ENCODE measurements around the gene ACTA2.

ACTA2 gene

GRCh38 chr10:88984525-88984924 is 32.0 kb upstream of the ACTA2 start:
- POLR2A ChIA-PET, result no interaction called here
- no peak for DNase-seq (ENCODE audit: extremely low spot score)
- CTCF ChIA-PET, result no interaction called here
- TF ChIP-seq TARDBP (IDR thresholded peaks at IDR 0.05) (no peak), L3MBTL2 (conservative IDR thresholded peaks at IDR 0.05) (no peak), FOXK2 (IDR thresholded peaks at IDR 0.05) (no peak), ARNT (IDR thresholded peaks at IDR 0.05) (no peak), FOXM1 (IDR thresholded peaks at IDR 0.05; ENCODE audit: borderline replicate concordance) (no peak), BHLHE40 (IDR thresholded peaks at IDR 0.05; ENCODE audit: borderline replicate concordance) (no peak), FOXA1 (IDR thresholded peaks at IDR 0.05) (no peak), HDGF (IDR thresholded peaks at IDR 0.05; ENCODE audit: borderline replicate concordance) (no peak), CTBP1 (IDR thresholded peaks at IDR 0.05; ENCODE audit: borderline replicate concordance) (no peak), NFRKB (IDR thresholded peaks at IDR 0.05) (no peak), SP1 (IDR thresholded peaks at IDR 0.05) (no peak), ELF4 (IDR thresholded peaks at IDR 0.05) (no peak), SUZ12 (IDR thresholded peaks at IDR 0.05) (no peak), ZNF384 (IDR thresholded peaks at IDR 0.05) (no peak), LEF1 (IDR thresholded peaks at IDR 0.05; ENCODE audit: borderline replicate concordance) (no peak)
- TF ChIP-seq, protein P1, sequence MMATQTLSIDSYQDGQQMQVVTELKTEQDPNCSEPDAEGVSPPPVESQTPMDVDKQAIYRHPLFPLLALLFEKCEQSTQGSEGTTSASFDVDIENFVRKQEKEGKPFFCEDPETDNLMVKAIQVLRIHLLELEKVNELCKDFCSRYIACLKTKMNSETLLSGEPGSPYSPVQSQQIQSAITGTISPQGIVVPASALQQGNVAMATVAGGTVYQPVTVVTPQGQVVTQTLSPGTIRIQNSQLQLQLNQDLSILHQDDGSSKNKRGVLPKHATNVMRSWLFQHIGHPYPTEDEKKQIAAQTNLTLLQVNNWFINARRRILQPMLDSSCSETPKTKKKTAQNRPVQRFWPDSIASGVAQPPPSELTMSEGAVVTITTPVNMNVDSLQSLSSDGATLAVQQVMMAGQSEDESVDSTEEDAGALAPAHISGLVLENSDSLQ (IDR thresholded peaks at IDR 0.05), result no peak

DNA sequence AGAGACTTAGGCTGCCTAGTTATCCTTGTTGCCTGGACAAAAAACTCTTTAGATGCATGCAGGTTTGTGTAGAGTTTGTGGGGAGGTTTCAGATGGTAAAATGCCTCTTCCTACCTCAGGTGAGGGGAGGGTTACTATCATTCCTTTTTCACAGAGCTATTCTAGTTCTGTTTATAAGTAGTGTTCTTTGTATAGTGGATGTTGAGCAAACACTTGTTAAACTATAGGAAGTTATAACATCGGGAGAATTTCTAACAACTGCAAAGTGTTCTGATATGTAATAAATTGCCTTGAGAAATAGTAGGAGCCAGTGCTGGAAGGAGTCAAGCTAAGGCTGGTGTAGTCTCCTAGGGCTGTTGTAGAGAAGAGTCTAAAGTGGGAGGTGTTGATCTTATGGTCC is 31.4 kb upstream of the ACTA2 start:
- DNase-seq (ENCODE audit: extremely low spot score), result no peak
- ChIA-PET CTCF (no interaction called here), POLR2A (no interaction called here)
- no peak for TF ChIP-seq TARDBP (IDR thresholded peaks at IDR 0.05)
- no peak for TF ChIP-seq FOXK2 (IDR thresholded peaks at IDR 0.05)
- TF ChIP-seq ELF4 (IDR thresholded peaks at IDR 0.05), result no peak
- TF ChIP-seq ARNT (IDR thresholded peaks at IDR 0.05), result no peak
- no peak for TF ChIP-seq L3MBTL2 (conservative IDR thresholded peaks at IDR 0.05)
- TF ChIP-seq, protein P1 (IDR thresholded peaks at IDR 0.05), result no peak
- TF ChIP-seq ZNF384 (IDR thresholded peaks at IDR 0.05), result no peak
- no peak for TF ChIP-seq HDGF (IDR thresholded peaks at IDR 0.05; ENCODE audit: borderline replicate concordance)
- TF ChIP-seq SUZ12 (IDR thresholded peaks at IDR 0.05), result no peak

DNA sequence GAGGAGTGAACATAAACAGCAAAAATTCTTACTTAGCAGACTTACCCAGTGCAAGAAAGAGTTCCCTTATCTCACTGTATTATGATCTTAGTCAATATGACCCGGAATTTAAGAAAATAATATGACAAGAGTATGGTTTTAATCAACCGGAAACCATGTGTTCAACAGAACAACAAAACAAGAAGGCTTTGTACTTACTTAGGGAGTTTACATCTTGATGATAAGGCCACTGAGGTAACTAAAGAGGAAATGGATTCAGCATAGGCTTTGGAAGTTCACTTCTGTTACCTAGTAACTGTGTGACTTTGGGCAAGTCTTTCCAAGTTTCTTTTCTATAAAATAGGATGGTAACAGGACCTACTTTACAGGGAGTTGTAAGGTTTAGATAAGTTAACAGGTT is 30.6 kb upstream of the ACTA2 start:
- POLR2A ChIA-PET, result interaction anchor here (1.4 kb wide), 1 partner anchor 7 kb away, joined by 3 read pairs; the partner anchor contains the start of gene FAS
- TF ChIP-seq SP1 (IDR thresholded peaks at IDR 0.05) (no peak), FOXA1 (IDR thresholded peaks at IDR 0.05) (no peak), HDGF (IDR thresholded peaks at IDR 0.05; ENCODE audit: borderline replicate concordance) (no peak), ARNT (IDR thresholded peaks at IDR 0.05) (no peak), TARDBP (IDR thresholded peaks at IDR 0.05) (no peak), L3MBTL2 (conservative IDR thresholded peaks at IDR 0.05) (no peak), CTBP1 (IDR thresholded peaks at IDR 0.05; ENCODE audit: borderline replicate concordance) (no peak), SUZ12 (IDR thresholded peaks at IDR 0.05) (no peak), ZNF384 (IDR thresholded peaks at IDR 0.05) (no peak), LEF1 (IDR thresholded peaks at IDR 0.05; ENCODE audit: borderline replicate concordance) (no peak), BHLHE40 (IDR thresholded peaks at IDR 0.05; ENCODE audit: borderline replicate concordance) (no peak)
- TF ChIP-seq, protein P1 (IDR thresholded peaks at IDR 0.05), result no peak
- CTCF ChIA-PET, result interaction anchor here (1.2 kb wide), 1 partner anchor 48 kb away, joined by 3 read pairs; no protein-coding TSS in a partner anchor
- DNase-seq (ENCODE audit: extremely low spot score), result no peak

GRCh38 chr10:88982366-88982765 is 29.8 kb upstream of the ACTA2 start:
- TF ChIP-seq LEF1 (IDR thresholded peaks at IDR 0.05; ENCODE audit: borderline replicate concordance) (no peak), L3MBTL2 (conservative IDR thresholded peaks at IDR 0.05) (no peak), ELF4 (IDR thresholded peaks at IDR 0.05) (no peak), ZNF384 (IDR thresholded peaks at IDR 0.05) (no peak), SUZ12 (IDR thresholded peaks at IDR 0.05) (no peak), TARDBP (IDR thresholded peaks at IDR 0.05) (no peak), FOXM1 (IDR thresholded peaks at IDR 0.05; ENCODE audit: borderline replicate concordance) (no peak), FOXA1 (IDR thresholded peaks at IDR 0.05) (no peak), BHLHE40 (IDR thresholded peaks at IDR 0.05; ENCODE audit: borderline replicate concordance) (no peak)
- TF ChIP-seq, protein P1 (IDR thresholded peaks at IDR 0.05), result no peak
- CTCF ChIA-PET, result interaction anchor here (1.2 kb wide), 1 partner anchor 47 kb away, joined by 3 read pairs; no protein-coding TSS in a partner anchor
- DNase-seq (ENCODE audit: extremely low spot score), result no peak
- POLR2A ChIA-PET, result interaction anchor here (1.4 kb wide), 1 partner anchor 8 kb away, joined by 3 read pairs; the partner anchor contains the start of gene FAS

DNA sequence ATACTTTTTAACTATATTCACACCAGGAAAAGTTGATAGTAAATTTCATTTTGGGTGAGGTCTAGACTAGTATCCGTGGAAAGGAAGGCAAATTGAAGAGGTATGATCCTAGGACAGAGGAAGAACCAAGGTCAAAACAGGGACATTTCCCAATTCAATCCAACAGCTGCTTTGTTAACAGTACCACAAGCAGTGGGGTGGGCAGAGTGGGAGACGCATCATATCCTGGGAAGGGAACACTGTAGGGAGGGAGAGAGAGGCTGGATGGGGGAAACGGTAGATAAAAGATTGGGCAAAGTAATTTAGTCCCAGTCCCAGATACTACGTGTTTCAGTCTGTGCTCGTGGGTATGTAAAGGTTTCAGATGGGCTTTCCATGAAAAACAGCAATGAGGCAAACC is 28.9 kb upstream of the ACTA2 start:
- ChIA-PET CTCF (no interaction called here), POLR2A (no interaction called here)
- TF ChIP-seq SP1 (IDR thresholded peaks at IDR 0.05) (no peak), LEF1 (IDR thresholded peaks at IDR 0.05; ENCODE audit: borderline replicate concordance) (no peak), CTBP1 (IDR thresholded peaks at IDR 0.05; ENCODE audit: borderline replicate concordance) (no peak), L3MBTL2 (conservative IDR thresholded peaks at IDR 0.05) (no peak), TARDBP (IDR thresholded peaks at IDR 0.05) (no peak), SUZ12 (IDR thresholded peaks at IDR 0.05) (no peak), BHLHE40 (IDR thresholded peaks at IDR 0.05; ENCODE audit: borderline replicate concordance) (no peak), NFRKB (IDR thresholded peaks at IDR 0.05) (no peak)
- TF ChIP-seq, protein P1 (IDR thresholded peaks at IDR 0.05), result no peak
- no peak for DNase-seq (ENCODE audit: extremely low spot score)

Data from HEK293T (cell line).